Urinary bladder (tissue), 4 donors: Measurements from ENCODE around the gene ZSCAN18. TPM values are rescaled to one million over a fixed set of nuclear protein-coding genes. Genes with fewer than 3 reads are reported as not detected.

ENCODE experiments used
- DNase-seq: peaks from one replicate; pipeline ENCODE4 v3.0.0-alpha.2; 2015; ENCODE audit errors: extremely low spot score
- H3K27ac ChIP-seq: one replicate; pipeline ENCODE4 v1.5.1; 2013; ENCODE audit warnings: low read depth, mild to moderate bottlenecking, moderate library complexity
- H3K36me3 ChIP-seq: one replicate; pipeline ENCODE4 v1.6.1; 2013; ENCODE audit warnings: mild to moderate bottlenecking, moderate library complexity; ENCODE audit not compliant: insufficient read depth
- H3K4me1 ChIP-seq: one replicate; pipeline ENCODE4 v1.6.1; 2013; ENCODE audit warnings: mild to moderate bottlenecking, moderate library complexity; ENCODE audit not compliant: insufficient read depth
- H3K4me3 ChIP-seq: one replicate; pipeline ENCODE4 v1.5.1; 2013; ENCODE audit warnings: low read depth, low read length
- WGBS: extraction: QIAGEN DNeasy Blood & Tissue Kit; methylation state at CpG from one replicate; pipeline ENCODE4 v1.1.7; 2013; 5-methylcytosine and 5-hydroxymethylcytosine counted together
- polyA plus RNA-seq: library from polyadenylated mRNA; stranded (reverse); fragments of 200-250 nt; gene quantifications from one replicate; pipeline ENCODE4 v1.2.3, GENCODE V29; 2013
- total RNA-seq: library from RNA; depleted of rRNA; stranded (reverse); fragments of >200 nt; gene quantifications from one replicate; pipeline ENCODE4 v1.2.3, GENCODE V29; 2014
- donor health status: healthy with polysubstance abuse.
- donor health status: healthy.

Gene ZSCAN18
- total and polyA plus RNA-seq, 2 donors, result 73.1 to 98.2 TPM

DNA sequence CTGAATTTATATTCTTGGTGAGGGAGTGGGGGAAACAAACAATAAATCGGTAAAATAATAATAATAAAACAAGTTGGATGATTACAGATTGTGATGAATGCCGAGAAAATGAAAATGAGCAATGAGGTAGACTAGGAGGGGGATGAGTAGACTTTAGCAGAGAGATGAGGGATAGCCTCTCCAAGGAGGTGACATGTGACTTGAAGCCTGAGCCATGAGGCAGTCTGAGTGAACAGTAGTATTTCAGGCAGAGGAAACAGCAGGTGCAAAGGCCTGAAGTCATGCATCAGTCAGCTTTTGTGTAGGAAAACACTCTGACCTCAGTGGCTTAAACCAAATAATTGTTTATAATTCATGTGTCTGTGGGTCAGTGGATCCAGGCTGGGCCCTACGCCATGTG lies 34.3 kb downstream of the ZSCAN18 start:
- Histone ChIP-seq H3K36me3 (peaks cover 4% of the 10 kb centered on the region), H3K4me1 (no peaks in the 10 kb centered on the region), H3K4me3 (no peak overlapping the region), H3K27ac (no peak overlapping the region)
- DNase-seq, result no peak
- WGBS, result 98% methylated on average over 3 of the region's 3 CpGs

- H3K4me3 ChIP-seq, result peak overlapping the region; percentile 64
- H3K27ac ChIP-seq, result no peak overlapping the region
- no peak for DNase-seq
- H3K36me3 ChIP-seq, result no peaks in the 10 kb centered on the region
- H3K4me1 ChIP-seq, result no peaks in the 10 kb centered on the region
- WGBS, result 67% methylated on average over 24 of the region's 24 CpGs
Observed at GRCh38 chr19:58060231-58060630, 37.8 kb downstream of the ZSCAN18 start.

- H3K27ac ChIP-seq, result peak overlapping the region; percentile 91
- 6% methylated on average over 28 of the region's 28 CpGs for WGBS
- H3K4me1 ChIP-seq, result no peaks in the 10 kb centered on the region
- peak overlapping the region; percentile 64 for H3K4me3 ChIP-seq
- DNase-seq, result no peak
- H3K36me3 ChIP-seq, result no peaks in the 10 kb centered on the region
Observed at GRCh38 chr19:58059671-58060078, 38.4 kb downstream of the ZSCAN18 start.

GRCh38 chr19:58059003-58059670 lies 38.9 kb downstream of the ZSCAN18 start, which contains the start of gene ZNF135:
Gene ZNF135 (plus strand): TSS chr19:58059282. CDS start chr19:58060003, 721 bp downstream.
- DNase-seq, result peak; percentile 85
- Histone ChIP-seq H3K27ac (peak within 1 kb of the TSS; percentile 91), H3K36me3 (no peaks in the 10 kb centered on the region), H3K4me3 (peak within 1 kb of the TSS; percentile 64), H3K4me1 (no peaks in the 10 kb centered on the region)
- WGBS, result 1% methylated on average over 62 of the region's 62 CpGs

GRCh38 chr19:58058467-58058866 lies 39.6 kb downstream of the ZSCAN18 start:
- 79% methylated on average over 13 of the region's 13 CpGs for WGBS
- Histone ChIP-seq H3K4me3 (peak overlapping the region; percentile 64), H3K4me1 (no peaks in the 10 kb centered on the region), H3K36me3 (no peaks in the 10 kb centered on the region), H3K27ac (no peak overlapping the region)
- DNase-seq, result no peak

GRCh38 chr19:58056861-58057260 lies 41.2 kb downstream of the ZSCAN18 start:
- no peak for DNase-seq
- WGBS, result 93% methylated on average over 8 of the region's 8 CpGs
- no peaks in the 10 kb centered on the region for H3K4me1 ChIP-seq
- H3K4me3 ChIP-seq, result no peak overlapping the region
- H3K27ac ChIP-seq, result no peak overlapping the region
- H3K36me3 ChIP-seq, result no peaks in the 10 kb centered on the region

- 98% methylated on average over 6 of the region's 8 CpGs for WGBS
- DNase-seq, result no peak
- Histone ChIP-seq H3K4me1 (no peaks in the 10 kb centered on the region), H3K36me3 (no peaks in the 10 kb centered on the region), H3K4me3 (no peak overlapping the region), H3K27ac (no peak overlapping the region)
Observed at GRCh38 chr19:58056261-58056660, 41.8 kb downstream of the ZSCAN18 start.

DNA sequence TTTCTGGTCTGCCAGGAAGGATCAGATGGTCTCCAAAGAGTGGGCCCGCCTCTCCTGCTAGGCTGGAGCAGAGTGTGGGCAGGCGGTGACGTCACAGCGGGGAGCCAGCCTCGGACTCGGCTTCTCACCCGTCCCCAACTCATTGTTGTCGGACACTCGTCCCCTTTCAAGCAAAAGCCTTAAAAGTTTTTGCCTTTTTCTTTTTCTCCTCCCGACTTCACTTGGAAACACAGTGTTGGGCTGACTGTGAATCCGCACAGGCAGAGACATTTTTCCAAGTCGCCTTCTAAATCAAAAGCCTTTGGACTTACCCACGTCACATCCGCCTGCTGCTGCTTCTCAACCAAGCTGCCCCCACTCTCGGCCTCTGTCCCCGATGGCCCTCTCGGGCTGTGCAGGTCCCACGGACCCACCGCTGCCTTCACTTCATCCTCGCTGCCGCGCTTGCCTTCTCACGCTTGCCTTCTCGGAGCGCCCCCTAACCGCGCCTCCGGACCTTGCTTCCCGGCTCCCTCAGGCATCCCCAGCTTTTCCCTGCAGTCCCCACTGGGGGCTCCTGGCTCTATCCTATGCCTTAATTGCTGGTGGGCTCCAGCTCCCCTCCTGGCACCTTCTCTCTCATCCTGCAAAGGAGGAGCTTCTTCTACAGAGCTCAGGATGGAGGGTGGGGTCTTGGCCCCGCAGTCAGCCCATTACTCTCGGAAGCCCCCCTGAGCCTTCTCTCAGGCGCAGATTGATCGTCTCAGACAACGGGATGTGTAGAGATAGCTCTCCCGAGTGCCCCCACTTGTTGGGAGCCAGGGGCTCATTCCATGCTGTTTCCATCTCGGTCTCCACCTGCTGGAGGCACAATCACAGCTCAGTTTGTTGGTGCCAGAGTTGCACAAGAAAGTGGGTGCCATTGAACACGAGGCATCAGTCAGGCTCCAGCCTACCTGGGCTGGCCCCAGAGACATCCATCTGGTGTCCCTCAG lies 42.8 kb downstream of the ZSCAN18 start:
- H3K4me3 ChIP-seq, result peak overlapping the region; percentile 36
- H3K36me3 ChIP-seq, result no peaks in the 10 kb centered on the region
- no peak for DNase-seq
- WGBS, result 45% methylated on average over 37 of the region's 37 CpGs
- H3K27ac ChIP-seq, result no peak overlapping the region
- H3K4me1 ChIP-seq, result no peaks in the 10 kb centered on the region

DNA sequence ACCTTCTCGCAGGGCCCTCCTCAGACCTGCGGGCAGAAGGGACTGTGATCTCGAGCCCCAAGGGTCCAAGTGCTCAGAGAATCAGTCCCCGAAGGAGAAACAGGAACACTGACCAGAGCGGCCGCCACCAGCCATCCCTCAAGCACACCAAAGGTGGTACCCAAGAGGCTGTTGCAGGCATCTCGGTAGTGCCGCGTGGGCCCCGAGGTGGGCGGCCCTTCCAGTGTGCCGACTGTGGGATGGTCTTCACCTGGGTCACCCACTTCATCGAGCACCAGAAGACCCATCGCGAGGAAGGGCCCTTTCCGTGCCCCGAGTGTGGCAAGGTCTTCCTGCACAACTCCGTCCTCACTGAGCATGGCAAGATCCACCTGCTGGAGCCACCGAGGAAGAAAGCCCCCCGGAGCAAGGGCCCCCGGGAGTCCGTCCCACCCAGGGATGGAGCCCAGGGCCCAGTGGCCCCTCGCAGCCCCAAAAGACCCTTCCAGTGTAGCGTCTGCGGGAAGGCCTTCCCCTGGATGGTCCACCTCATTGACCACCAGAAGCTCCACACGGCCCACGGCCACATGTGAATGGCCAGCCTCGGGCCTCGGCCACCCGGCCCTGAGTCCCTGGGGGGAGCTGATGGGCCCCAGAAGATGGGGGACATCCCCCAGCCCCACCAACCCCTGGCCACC lies 44.4 kb downstream of the ZSCAN18 start:
- Histone ChIP-seq H3K36me3 (no peaks in the 10 kb centered on the region), H3K27ac (no peak overlapping the region)
- 96% methylated on average over 30 of the region's 30 CpGs for WGBS

DNA sequence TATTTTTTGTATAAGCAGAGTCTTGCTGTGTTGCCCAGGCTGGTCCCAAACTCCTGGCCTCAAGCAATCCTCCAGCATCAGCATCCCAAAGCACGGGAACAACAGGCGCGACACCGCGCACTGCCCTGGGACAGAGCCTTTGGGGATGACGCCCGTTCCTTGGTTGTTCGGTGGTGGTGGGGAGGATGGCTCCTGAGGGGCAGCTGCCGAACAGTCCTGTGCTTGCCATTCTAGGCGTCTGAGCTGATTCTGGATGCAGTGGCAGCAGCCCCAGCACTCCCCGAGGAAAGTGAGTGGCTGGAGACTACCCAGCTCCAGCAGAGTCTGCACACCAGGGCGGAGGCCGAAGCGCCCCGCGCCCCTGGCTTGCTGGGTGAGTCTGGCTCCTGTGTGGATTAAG lies 45.8 kb downstream of the ZSCAN18 start:
- DNase-seq, result no peak
- 97% methylated on average over 16 of the region's 16 CpGs for WGBS
- H3K4me1 ChIP-seq, result no peaks in the 10 kb centered on the region
- H3K36me3 ChIP-seq, result no peaks in the 10 kb centered on the region
- no peak overlapping the region for H3K27ac ChIP-seq
- H3K4me3 ChIP-seq, result no peak overlapping the region

More for the DNA sequence above, 44.4 kb downstream of the ZSCAN18 start:
- no peak overlapping the region for H3K4me3 ChIP-seq
- H3K4me1 ChIP-seq, result no peaks in the 10 kb centered on the region
- no peak for DNase-seq

GRCh38 chr19:58047672-58048071 lies 50.4 kb downstream of the ZSCAN18 start:
- no peaks in the 10 kb centered on the region for H3K4me1 ChIP-seq
- 93% methylated on average over 12 of the region's 12 CpGs for WGBS
- no peak overlapping the region for H3K27ac ChIP-seq
- H3K36me3 ChIP-seq, result no peaks in the 10 kb centered on the region
- no peak overlapping the region for H3K4me3 ChIP-seq
- no peak for DNase-seq

GRCh38 chr19:58046856-58047255 lies 51.2 kb downstream of the ZSCAN18 start:
- no peak for DNase-seq
- H3K27ac ChIP-seq, result no peak overlapping the region
- H3K4me3 ChIP-seq, result no peak overlapping the region
- 94% methylated on average over 7 of the region's 7 CpGs for WGBS
- H3K36me3 ChIP-seq, result no peaks in the 10 kb centered on the region
- no peaks in the 10 kb centered on the region for H3K4me1 ChIP-seq

DNA sequence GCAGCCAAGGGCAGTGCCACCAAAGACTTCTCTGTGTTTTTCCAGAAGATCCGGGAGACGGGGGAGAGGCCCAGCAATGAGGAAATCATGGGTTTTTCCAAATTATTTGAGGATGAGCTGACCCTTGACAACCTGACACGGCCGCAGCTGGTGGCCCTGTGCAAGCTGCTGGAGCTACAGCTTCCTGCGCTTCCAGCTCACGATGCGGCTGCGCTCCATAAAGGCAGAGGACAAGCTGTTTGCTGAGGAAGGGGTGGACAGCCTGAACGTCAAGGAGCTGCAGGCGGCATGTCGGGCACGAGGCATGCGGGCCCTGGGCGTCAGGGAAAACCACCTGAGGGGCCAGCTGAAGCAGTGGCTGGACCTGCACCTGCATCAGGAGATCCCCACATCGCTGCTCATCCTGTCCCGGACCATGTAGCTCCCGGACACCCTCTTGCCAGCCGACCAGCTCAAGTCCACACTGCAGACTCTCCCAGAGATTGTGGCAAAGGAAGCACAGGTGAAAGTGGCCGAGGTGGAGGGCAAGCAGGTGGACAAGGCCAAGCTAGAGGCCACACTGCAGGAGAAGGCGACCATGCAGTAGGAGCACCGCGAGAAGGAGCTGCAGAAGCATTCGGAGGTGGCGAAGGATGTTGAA lies 52.5 kb downstream of the ZSCAN18 start:
- DNase-seq, result no peak
- Histone ChIP-seq H3K4me1 (no peaks in the 10 kb centered on the region), H3K4me3 (no peak overlapping the region), H3K27ac (no peak overlapping the region), H3K36me3 (no peaks in the 10 kb centered on the region)
- WGBS, result 96% methylated on average over 24 of the region's 24 CpGs
